ENCODE results near the gene TERT. TPM values are rescaled to one million over a fixed set of nuclear protein-coding genes. Genes with fewer than 3 reads are reported as not detected.

TERT gene
- total RNA-seq, 3 donors from 2014 or later: 2.1 to 5.0 (median 2.8) TPM

GRCh38 chr5:1244976-1245375 is 49.9 kb downstream of the TERT start:
- no peak overlapping the region for H3K4me3 ChIP-seq
- ATAC-seq: peak; percentile 27
- intact Hi-C loops (cut with DNase I, micrococcal nuclease): no loop called here
- peak in 1 of 3 donors; percentile 34 for DNase-seq
- no peaks in the 10 kb centered on the region for H3K9me3 ChIP-seq
- no peaks in the 10 kb centered on the region for H3K36me3 ChIP-seq (ENCODE audit: low read depth)
- peaks cover 10% of the 10 kb centered on the region for H3K4me1 ChIP-seq (ENCODE audit: low read depth)
- TF ChIP-seq CTCF (IDR thresholded peaks at IDR 0.05): no peak

- no peak overlapping the region for H3K4me3 ChIP-seq
- ATAC-seq (no peak), DNase-seq (no peak)
- TF ChIP-seq CTCF (IDR thresholded peaks at IDR 0.05): no peak
- H3K36me3 ChIP-seq (ENCODE audit: low read depth): no peaks in the 10 kb centered on the region
- no peaks in the 10 kb centered on the region for H3K9me3 ChIP-seq
- intact Hi-C loops (cut with DNase I, micrococcal nuclease): no loop called here
- peaks cover 15% of the 10 kb centered on the region for H3K4me1 ChIP-seq (ENCODE audit: low read depth)
These were observed 50.6 kb downstream of the TERT start for GRCh38 chr5:1244255-1244654.

GRCh38 chr5:1243487-1244130 is 51.3 kb downstream of the TERT start:
- no peak for ATAC-seq
- intact Hi-C loops (cut with DNase I, micrococcal nuclease): no loop called here
- TF ChIP-seq CTCF (IDR thresholded peaks at IDR 0.05): no peak
- Histone ChIP-seq H3K36me3 (ENCODE audit: low read depth) (no peaks in the 10 kb centered on the region), H3K4me1 (ENCODE audit: low read depth) (peaks cover 21% of the 10 kb centered on the region), H3K4me3 (no peak overlapping the region), H3K9me3 (no peaks in the 10 kb centered on the region)
- no peak for DNase-seq

- Histone ChIP-seq H3K4me3 (no peak overlapping the region), H3K9me3 (no peaks in the 10 kb centered on the region), H3K36me3 (ENCODE audit: low read depth) (no peaks in the 10 kb centered on the region), H3K4me1 (ENCODE audit: low read depth) (peaks cover 23% of the 10 kb centered on the region)
- DNase-seq (no peak), ATAC-seq (no peak)
- no peak for TF ChIP-seq CTCF (IDR thresholded peaks at IDR 0.05)
- intact Hi-C loops (cut with DNase I, micrococcal nuclease): no loop called here
These were observed 52.0 kb downstream of the TERT start for GRCh38 chr5:1242733-1243486.

GRCh38 chr5:1241509-1242080 is 53.3 kb downstream of the TERT start:
- Histone ChIP-seq H3K36me3 (ENCODE audit: low read depth) (no peaks in the 10 kb centered on the region), H3K9me3 (no peaks in the 10 kb centered on the region), H3K4me1 (ENCODE audit: low read depth) (peaks cover 29% of the 10 kb centered on the region), H3K4me3 (no peak overlapping the region)
- intact Hi-C loops (cut with DNase I, micrococcal nuclease): no loop called here
- no peak for ATAC-seq
- no peak for DNase-seq
- TF ChIP-seq CTCF (IDR thresholded peaks at IDR 0.05): no peak

Measured in mucosa of descending colon (tissue), 3 donors.